Left ventricle myocardium inferior (tissue), 1 donor: ENCODE data around the gene RHOJ. TPM values are rescaled to one million over a fixed set of nuclear protein-coding genes. Genes with fewer than 3 reads are reported as not detected.
A peak's percentile ranks its signal among the peaks of the same experiment; 100 is the strongest.

Experiments
- DNase-seq: peaks from one replicate; pipeline ENCODE4 v3.0.0-alpha.2; 2020
- H3K27ac ChIP-seq: fragments of 200-600 bp; replicated peaks from 2 replicates; pipeline ENCODE4 v1.8.0; 2021
- H3K27me3 ChIP-seq: fragments of 200-600 bp; 2 replicates; pipeline ENCODE4 v1.8.0; 2021; ENCODE audit warnings: low read depth
- H3K36me3 ChIP-seq: fragments of 200-600 bp; 2 replicates; pipeline ENCODE4 v1.8.0; 2021
- H3K4me1 ChIP-seq: fragments of 200-600 bp; 2 replicates; pipeline ENCODE4 v1.8.0; 2021
- H3K4me3 ChIP-seq: fragments of 200-600 bp; 2 replicates; pipeline ENCODE4 v1.8.0; 2021; ENCODE audit warnings: mild to moderate bottlenecking, moderate library complexity
- H3K9me3 ChIP-seq: fragments of 200-600 bp; replicated peaks from 2 replicates; pipeline ENCODE4 v1.8.0; 2021
- CTCF ChIP-seq: fragments of 200-600 bp; IDR thresholded peaks from 2 replicates; pipeline ENCODE4 v1.8.0; 2021; ENCODE audit warnings: antibody characterized with exemption, mild to moderate bottlenecking, borderline replicate concordance
- intact Hi-C: fragments of 100-400 bp; cut with micrococcal nuclease; formaldehyde crosslinking; loops from one replicate; pipeline ENCODE4 v1.11.0; 2022
- total RNA-seq: library from RNA; stranded (reverse); fragmentation: NEBNext Ultra II Directional; extraction: Animal tissue kit (Norgen Biotek cat#: 25700); gene quantifications from one replicate; pipeline ENCODE4 v1.2.1, GENCODE V29; 2021
- donor health status: DM: no; HTN: yes; CAD: no; lungs with severe emphysema.

Gene RHOJ
- total RNA-seq, 1 donor from 2014 or later: 14.6 TPM

- peak overlapping the region; percentile 56 for H3K27ac ChIP-seq
- intact Hi-C loops: no loop called here
- DNase-seq: no peak
- H3K4me3 ChIP-seq: no peak overlapping the region
- no peak for TF ChIP-seq CTCF
- H3K9me3 ChIP-seq: peaks cover 9% of the 10 kb centered on the region
- no peaks in the 10 kb centered on the region for H3K36me3 ChIP-seq
- H3K27me3 ChIP-seq: no peaks in the 10 kb centered on the region
- peaks cover 12% of the 10 kb centered on the region for H3K4me1 ChIP-seq
Measured at GRCh38 chr14:63182968-63183367, 21.3 kb upstream of the RHOJ start.

- Histone ChIP-seq H3K36me3 (no peaks in the 10 kb centered on the region), H3K27me3 (no peaks in the 10 kb centered on the region), H3K4me1 (no peaks in the 10 kb centered on the region), H3K27ac (no peak overlapping the region), H3K9me3 (peaks cover 9% of the 10 kb centered on the region), H3K4me3 (no peak overlapping the region)
- intact Hi-C loops: no loop called here
- no peak for DNase-seq
- TF ChIP-seq CTCF: no peak
Measured at GRCh38 chr14:63186453-63186852, 17.8 kb upstream of the RHOJ start.

- TF ChIP-seq CTCF: no peak
- no peaks in the 10 kb centered on the region for H3K36me3 ChIP-seq
- H3K9me3 ChIP-seq: no peaks in the 10 kb centered on the region
- H3K4me1 ChIP-seq: peaks cover 5% of the 10 kb centered on the region
- no peak for DNase-seq
- H3K27ac ChIP-seq: no peak overlapping the region
- H3K4me3 ChIP-seq: no peak overlapping the region
- intact Hi-C loops: no loop called here
- no peaks in the 10 kb centered on the region for H3K27me3 ChIP-seq
Measured at GRCh38 chr14:63191211-63191610, 13.0 kb upstream of the RHOJ start.

GRCh38 chr14:63192085-63192484 lies 12.2 kb upstream of the RHOJ start:
- no peak for TF ChIP-seq CTCF
- Histone ChIP-seq H3K4me3 (no peak overlapping the region), H3K9me3 (no peaks in the 10 kb centered on the region), H3K36me3 (no peaks in the 10 kb centered on the region), H3K27me3 (no peaks in the 10 kb centered on the region), H3K27ac (peak overlapping the region; percentile 39), H3K4me1 (peaks cover 5% of the 10 kb centered on the region)
- no peak for DNase-seq
- intact Hi-C loops: no loop called here

GRCh38 chr14:63193236-63193635 lies 11.0 kb upstream of the RHOJ start:
- Histone ChIP-seq H3K9me3 (no peaks in the 10 kb centered on the region), H3K27ac (no peak overlapping the region), H3K4me3 (no peak overlapping the region), H3K4me1 (peaks cover 5% of the 10 kb centered on the region), H3K27me3 (no peaks in the 10 kb centered on the region), H3K36me3 (no peaks in the 10 kb centered on the region)
- no peak for DNase-seq
- no peak for TF ChIP-seq CTCF
- intact Hi-C loops: no loop called here
